GM19240 (cell line): Measurements from ENCODE around the gene GCC1.

Experiments
- DNase-seq: peaks from one replicate; pipeline ENCODE4 v3.0.0; 2011; ENCODE audit warnings: low spot score; ENCODE audit not compliant: insufficient read length

GCC1 gene, protein sequence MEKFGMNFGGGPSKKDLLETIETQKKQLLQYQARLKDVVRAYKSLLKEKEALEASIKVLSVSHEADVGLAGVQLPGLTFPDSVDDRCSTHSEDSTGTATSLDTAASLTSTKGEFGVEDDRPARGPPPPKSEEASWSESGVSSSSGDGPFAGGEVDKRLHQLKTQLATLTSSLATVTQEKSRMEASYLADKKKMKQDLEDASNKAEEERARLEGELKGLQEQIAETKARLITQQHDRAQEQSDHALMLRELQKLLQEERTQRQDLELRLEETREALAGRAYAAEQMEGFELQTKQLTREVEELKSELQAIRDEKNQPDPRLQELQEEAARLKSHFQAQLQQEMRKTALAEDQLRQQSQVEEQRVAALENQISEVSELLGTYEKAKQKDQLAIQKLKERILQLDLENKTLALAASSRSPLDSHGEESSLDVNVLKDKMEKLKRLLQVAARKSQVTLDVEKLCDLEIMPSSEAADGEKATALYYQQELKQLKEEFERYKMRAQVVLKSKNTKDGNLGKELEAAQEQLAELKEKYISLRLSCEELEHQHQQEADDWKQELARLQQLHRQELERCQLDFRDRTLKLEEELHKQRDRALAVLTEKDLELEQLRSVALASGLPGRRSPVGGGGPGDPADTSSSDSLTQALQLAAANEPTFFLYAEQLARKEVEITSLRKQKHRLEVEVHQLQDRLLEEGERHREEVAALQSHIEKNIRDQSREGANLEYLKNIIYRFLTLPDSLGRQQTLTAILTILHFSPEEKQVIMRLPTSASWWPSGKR

DNA sequence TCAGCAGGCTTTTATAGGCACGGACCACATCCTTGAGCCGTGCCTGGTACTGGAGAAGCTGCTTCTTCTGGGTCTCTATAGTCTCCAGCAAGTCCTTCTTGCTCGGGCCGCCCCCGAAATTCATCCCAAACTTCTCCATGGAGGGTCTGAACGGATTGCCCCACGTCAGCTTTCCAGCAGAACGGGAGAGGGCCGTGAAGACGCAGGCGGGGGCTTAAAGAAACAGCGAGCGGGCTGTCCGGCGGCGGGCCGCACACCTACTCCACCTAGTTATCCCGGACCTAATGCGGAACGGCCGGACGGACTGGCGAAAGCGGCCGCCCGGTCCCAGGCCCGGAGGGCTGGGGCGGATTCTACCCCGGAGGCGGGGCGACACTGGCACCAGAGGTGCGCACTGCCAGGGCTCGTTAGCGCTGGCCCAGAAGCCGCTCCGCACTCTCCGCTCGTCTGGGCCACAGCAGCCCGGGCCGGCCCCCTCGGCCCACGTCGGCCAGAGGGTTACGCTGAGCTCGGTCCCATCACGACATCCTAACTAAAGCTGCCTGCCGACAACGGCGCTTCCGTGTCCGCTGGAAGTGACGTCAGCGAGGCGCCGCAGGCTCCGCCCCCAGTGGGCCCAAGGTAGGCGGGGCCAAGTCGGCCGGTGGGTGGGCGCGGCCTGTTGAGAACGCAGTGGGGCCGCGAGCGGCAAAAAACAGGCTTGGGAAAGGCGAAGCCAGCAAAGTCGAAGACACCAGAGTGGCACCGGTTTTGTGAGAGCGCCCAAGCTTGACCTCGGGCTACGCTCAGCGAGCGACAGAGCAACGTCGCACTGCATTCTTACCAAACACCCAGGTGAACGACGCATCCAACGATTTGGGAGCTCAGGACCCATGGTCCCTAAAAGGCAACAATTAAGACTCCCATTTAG is at the start of gene GCC1:
TSS of gene GCC1 (minus strand) at position 553 of the 910 bp plus-strand sequence. CDS start at position 139, 414 bp downstream.
- DNase-seq, result peak; percentile 91

DNA sequence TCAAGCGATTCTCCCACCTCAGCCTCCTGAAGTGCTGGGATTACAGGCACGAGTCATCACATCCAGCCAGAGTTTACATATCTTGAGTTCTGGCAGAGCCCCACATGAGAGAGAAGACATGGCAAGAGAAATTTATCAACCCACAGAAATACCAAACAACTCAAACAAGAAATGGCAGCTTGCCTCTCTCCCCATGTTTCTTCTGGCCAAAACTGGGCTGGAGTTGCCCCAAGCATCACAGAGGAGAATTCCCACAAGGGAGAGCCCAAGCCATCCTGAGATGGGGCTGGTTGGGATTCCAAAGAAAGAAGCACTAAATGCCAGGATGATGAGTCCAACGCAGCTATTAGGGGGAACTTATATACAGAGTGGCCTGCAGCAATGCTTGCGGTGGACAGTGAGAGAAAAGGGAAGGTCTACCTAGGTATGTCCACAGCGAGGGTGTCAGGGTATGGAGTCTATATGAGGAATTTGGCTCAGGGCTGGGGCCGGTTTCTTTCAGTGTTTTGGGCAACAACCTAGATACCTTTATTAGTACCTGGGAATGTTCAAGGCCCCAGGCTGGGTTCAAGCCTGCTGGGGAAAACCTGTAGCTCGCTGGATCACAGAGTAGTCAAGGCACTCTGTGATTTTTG is 47.0 kb upstream of the GCC1 start:
- DNase-seq, result no peak

DNA sequence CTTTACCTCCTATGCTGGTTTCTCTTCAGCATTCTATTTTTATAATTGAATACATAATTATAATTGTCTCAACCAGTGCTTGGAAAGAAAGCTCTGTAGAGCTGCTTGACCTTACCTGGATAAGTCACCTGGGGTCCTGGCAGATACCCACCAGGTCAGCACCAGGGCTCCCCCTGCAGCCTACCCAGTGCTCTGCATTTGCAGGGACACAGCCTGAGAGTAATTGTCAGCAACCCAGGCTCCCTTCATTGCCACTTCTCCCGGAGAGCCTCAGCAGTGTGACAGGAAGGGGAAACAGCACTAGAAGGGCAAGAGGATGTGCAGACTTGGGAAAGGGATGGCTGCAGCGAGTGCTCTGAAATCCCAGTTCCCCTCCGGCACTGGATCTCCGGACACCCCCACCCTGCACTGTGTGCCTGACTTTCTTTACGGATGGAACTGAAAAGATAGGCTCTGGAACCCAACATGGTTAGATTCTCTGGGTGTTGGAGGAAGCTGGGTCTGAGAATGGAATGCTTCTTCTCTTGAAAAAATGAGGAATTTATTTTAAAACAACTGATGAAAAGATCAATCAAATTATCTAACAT is 44.0 kb upstream of the GCC1 start:
- DNase-seq, result peak; percentile 43

DNA sequence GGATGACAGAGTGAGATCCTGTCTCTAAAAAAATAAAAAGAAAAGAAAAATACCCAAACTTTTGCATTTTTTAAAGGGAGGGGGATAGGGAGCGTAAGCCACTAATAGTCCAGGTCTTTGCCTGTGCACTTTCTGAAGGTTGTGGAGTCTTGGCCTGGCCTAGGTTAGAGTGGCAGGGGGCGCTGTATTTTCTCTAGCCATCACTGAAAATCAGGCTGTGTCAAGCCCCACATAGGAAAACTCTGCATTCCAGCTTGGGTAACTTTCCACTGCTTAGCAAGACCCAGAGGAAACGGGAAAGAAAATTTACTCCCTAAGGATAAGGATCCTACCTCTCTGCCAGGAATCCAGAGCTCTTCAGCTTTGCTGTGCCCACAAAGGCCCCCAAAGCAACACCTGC is 43.0 kb upstream of the GCC1 start:
- no peak for DNase-seq

DNA sequence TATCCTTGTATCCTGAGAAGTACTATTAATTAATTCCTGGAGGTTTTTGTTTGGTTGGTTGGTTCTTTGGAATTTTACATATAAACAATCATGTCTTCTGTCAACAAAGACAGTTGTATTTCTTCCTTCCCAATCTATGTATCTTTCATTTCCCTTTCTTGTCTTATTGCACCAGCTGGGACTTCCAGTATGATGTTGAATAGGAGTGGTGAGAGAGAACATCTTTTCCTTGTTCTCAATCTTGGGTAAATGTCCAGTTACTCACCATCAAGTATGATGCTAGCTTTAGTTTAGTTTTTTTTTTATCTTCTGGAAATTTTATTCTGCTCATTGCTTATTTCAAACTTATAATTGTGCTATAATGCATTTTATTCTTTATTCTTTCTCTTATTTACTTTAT is 39.9 kb upstream of the GCC1 start:
- no peak for DNase-seq

DNA sequence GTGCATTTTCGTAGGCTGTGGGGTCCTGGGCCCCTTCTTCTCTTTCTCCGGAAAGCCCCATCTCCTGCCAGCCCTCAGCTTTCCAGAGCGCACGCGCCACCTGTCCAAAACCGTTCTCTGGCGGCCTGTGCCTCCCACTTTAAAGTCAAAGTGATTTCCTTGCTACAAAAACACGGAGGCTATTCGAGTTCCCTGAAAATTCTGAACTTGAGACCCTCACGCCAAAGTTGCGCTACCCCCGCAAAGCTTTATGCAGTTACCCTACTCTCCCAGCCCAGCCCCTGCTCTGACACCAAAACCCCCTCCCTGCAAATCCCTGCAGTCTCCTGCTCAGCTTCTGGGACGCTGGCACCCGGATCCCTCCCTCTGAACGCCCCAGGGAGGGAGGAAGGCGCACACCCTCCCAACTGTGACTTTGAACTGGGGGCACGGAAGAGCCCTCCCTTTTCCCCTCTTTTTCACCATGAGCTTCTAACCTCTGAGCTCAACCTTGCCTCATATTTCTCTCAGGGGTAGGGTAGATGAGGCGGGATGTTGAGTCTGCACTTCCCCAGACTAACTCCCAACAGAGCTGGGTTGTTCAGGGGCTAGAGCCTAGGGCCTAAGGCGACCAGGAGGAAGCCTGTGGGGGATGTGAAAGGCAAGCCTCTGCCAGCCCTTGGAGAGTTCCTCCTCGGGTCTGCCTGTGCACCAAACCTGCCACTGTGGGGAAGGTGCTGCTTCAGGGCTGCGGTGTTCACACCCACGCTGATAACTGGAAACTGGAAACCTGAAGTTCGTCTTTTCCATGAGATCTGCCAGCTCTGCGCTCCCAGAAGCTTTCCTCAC is 35.2 kb upstream of the GCC1 start:
- DNase-seq, result no peak

DNA sequence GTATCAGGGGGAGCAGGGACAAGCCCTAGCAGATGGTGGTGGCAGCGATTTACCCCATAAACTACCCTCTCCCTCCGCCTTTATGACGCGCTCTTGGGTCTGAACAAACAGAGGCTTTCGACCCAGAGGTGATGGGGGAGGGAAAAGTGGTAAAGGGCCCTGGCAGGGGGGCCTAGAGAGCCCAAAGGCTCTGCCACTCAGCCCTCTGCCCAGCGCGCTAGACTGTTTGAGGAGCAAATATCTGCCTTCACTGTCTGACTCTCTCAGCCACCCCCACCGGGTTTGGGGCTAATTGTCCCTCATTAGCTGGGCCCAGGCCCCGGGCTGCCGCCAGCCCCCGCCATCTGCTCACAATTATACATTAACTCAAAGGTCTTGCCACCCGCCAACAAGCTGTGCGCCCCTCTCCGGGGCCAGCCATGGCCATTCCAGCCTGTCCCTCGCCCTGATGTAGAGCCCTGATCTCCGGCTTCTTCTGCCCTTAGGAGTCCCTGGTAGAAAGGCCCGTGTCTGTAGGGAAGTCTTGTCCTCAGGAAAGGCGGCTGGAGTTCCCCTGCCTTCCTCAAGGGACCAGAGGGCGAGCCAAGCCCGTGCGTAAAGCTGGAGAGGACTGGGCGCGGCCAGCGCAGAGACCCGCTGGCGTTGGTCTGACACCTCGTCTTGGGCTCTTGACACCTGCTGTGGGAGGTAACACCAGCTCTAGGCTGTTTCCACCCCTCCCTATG is 34.4 kb upstream of the GCC1 start:
- DNase-seq, result no peak

DNA sequence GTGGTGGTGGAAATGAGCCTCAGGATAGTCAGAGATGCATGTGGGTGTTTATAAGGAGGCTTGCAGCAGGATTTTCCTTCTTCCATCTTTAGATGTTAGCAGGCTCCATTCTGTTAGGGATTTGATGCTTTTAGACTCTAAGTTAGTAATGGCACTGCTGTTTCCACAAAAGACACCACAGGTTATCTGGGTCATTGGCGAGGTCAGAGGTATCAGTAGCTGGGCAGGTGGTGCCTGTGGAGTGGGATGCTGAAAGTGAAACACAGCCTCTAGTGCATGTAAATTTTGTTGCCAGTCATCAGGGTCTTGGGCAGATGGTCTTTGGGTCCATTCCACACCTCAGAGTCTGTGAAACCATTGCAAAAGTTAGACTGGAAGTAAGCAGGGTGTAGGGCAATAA is 33.4 kb upstream of the GCC1 start:
- DNase-seq, result no peak

DNA sequence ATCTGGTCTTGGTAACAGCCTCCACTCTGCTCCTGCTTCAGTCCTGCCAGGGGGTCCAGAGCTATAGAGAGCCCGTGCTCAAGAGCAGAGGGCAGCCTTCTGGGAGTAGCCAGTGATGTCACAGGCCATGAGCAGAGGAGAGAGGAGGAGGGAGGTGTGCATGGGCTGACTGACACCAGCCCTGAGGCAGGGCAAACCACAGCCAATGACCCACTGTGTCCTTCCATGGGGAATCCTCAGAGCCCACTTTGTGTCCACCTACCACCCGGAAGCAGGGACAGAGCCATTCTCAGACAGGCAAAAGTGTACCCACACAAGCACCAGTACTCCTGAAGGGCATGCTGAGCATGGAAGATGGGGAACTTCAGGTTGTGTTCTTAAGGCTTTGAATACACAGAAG is 32.6 kb upstream of the GCC1 start, which contains the start of gene PAX4:
TSS of gene PAX4 (minus strand) at position 101 of the 400 bp plus-strand sequence. CDS start 2,214 bp downstream, outside the sequence.
- no peak for DNase-seq

DNA sequence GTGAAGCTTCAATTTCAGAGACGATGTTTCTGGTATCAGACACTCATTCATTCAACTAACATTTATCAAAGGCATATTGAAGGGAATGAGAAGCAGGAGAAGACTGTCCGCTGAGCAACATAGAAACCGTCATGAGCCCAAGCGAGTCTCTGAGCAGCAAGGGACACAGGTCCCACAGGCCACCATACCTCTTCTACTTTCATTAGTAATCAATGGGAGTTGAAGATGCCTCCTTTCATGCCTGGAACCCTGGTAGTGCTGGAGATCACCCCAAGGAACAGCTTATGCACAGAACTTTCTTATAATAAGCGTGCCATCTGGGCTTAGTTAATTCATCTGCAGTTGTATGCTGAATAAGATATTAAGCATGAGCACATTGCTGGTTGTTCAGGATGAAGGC is 31.3 kb upstream of the GCC1 start:
- DNase-seq, result no peak

DNA sequence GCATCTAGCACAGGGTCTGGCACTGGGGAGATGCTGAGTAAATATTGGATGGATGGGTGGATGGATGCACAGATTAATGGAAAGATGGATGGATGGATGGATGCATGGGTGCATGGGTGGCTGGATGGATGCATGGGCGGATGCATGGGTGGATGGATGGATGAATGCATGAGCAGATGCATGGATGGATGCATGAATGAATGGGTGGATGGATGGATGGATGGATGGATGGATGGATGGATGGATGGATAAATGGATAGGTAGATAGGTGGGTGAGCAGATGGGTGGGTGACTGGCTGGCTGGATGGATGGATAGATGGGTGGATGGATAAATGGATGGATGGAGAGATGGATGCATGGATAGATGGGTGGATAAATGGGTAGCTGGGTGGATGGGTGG is 26.9 kb upstream of the GCC1 start:
- no peak for DNase-seq

DNA sequence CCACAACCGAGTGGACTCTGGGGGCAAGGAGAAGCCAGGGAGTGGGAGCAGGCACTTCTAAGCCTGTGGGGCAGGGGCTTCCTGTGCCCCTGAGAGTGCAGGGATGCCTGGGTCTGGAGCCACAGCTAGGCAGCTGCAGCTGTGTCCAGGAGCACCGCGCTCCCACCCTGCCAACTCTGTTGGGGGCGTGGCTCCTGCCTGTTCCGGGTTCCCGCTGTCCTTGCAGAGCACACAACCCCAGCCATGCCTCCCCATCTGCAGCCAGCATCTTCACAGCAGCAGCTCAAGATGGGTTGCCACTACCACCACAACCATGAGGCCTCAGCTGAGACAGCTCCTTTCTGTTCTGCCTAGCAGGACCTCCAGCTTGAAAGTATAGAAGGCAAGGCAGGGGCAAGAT is 23.9 kb upstream of the GCC1 start:
- DNase-seq, result no peak

DNA sequence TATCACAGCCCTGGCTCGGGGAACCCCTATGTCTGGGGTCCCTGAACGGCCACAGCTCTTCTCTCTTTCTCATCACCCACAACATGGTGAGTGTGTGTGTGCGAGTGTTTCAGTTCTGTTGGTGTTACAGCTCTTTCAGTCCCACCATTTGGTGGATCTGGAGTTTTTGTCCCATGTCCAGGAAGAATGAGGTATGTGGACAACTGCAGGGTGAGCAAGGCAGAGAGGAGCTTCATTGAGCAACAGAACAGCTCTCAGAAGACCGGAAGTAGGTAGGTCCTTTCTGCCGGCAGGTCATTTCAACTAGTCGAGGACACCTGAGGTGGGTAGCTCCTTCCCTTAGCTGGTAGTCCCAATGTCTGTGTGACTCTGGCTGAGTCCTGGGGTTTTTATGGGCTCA is 23.1 kb upstream of the GCC1 start:
- DNase-seq, result no peak

DNA sequence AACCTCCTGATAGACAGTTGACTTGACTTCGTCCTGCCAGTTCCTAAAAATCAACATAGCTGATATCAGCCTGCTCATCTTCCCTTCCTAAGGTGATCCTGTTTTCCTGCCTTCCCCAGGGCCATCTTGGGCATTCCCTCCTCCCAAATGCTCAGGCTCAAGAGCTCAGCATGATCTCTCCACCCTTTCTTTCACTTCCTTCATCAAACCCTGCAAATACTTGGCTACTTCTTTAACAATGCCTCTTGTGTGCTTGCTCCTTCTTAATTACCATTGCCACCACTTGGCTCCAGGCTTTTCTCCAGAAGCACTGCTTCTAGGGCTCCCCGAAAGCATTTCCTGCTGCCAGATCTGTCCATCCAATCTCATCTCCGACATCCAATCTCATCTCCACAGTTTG is 15.5 kb upstream of the GCC1 start:
- DNase-seq, result no peak

DNA sequence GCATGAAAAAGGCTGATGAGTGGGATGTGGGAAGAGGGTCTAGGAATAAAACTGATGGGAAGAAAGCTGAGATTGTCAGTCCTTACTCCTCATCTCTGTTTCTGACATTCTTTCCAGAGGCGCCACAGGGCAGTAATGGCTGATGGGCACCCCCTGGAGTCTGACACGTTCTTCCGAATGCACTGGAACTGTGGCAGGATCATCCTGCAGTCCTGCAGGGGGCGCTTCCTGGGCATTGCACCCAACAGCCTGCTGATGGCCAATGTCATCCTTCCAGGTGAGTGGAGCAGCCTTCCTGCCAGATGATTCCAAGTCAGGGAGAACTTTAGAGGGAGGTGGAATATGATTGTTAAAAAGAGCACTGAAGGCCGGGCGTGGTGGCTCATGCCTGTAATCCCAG is 12.9 kb upstream of the GCC1 start:
- DNase-seq, result no peak

DNA sequence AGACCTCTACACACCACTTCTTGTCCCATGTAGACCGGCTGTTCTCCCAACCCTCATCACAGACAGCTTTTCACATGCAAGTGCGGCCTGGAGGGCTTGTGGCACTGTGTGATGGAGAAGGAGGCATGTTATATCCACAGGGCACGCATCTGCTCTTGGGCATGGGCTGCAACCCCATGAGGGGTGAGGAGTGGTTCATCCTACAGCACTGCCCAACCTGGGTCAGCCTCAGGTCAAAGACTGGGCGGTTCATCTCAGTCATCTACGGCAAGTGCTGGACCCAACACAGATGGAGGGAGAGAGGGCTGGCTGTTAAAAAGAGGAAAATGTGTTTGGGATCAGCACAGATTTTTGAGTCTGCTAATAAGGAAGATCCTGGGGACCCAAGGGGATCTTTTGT is 10.3 kb upstream of the GCC1 start:
- DNase-seq, result no peak

DNA sequence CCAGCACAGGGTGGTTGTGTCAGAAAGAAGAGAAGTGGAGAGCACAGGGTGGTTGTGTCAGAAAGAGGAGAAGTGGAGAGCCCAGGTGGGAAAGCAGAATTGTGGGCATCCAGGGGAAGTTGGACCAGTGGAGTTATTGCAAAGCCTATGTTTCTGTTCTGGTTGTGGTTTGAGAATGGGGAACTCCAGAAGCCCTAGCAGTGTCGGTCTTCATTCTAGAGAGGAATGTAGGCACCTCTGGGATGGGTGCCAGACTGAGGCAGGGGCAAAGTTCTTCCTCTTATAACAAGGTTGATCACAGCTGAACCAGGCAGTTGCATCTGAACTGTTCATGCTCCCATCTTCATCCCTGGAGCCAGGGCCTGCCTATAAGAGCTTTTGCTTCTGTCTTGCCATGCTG is 9.1 kb upstream of the GCC1 start:
- no peak for DNase-seq

DNA sequence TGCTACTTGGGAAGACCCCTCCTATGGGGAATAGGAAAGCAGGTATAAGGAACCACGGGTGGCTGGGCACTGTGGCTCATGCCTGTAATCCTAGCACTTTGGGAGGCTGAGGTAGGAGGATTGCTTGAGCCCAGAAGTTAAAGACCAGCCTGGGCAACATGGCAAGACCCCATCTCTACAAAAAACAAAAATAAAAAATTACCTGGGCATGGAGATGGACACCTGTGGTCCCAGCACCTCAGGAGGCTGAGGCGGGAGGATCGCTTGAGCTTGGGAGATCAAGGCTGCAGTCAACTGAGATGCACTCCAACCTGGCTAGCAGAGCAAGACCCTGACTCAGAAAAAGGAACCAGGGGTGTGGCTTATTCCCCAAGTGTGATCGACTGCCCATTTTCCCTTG is 7.2 kb upstream of the GCC1 start:
- DNase-seq, result no peak

DNA sequence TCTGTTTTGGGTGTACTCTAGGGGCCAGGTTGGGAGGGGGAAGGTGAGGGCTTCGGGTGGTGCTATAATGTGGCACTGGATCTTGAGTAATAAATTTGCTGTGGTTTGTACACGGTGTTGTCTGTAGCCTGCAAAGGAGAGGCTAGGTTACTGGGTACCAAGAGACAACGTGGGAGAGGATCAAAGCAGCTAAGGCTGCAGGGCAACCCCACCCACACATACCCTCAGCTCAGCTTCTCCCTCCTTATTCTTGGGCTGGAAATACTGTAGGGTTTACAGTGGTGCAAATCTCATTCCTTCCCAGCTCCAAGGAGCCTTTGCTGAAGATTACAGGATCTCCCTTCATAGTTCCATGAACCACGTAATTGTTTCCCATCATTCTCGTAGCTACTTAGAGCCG is 6.2 kb upstream of the GCC1 start:
- DNase-seq, result no peak
